GM18858 (cell line): ENCODE measurements around the gene SH3TC2.

Source experiments
- ATAC-seq: cut with Tn5 transposase; IDR thresholded peaks from one replicate; pipeline ENCODE4 v1.9.1; 2021; ENCODE audit not compliant: unreplicated experiment

The SH3TC2 gene

DNA sequence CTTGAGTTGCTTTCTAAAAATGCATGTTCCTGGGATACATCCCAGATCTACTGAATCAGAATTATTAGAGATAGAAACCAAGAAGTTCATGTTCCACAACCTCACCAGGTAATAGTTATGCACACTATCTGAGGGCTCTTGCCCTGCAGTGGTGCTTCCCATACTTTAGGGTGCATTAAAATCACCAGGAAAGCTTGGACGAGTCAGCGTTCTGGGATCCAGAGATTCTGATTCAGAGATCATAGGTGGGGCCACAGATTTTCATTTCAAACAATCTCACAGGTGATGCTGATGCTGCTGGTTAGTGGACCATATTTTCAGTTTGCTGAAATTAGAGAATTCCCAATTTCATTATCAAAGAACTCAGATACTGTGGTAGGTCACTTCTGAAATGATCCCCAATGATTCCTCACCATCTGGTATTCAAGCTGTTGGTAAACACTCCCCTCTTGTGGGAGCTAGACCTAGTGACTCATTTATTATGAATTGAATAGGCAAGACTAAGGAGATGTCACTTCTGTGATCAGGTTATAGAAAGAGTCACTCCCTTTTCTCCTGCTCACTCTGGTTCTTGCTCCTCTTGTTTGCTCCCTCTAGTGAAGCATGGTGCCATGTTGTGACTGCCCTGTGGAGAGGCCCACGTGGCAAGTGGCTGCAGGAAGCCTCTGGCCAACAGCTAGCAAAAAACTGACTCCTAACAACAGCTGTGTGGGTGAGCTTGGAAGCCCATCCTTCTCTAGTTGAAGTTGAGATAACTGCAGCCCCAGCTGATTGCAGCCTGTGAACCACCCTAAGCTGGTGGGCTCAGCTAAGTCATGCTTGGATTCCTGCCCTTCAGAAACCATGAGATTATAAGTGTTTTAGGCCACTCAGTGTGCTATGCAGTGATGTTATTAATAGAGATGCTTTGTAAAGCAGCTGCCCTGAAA lies 59.8 kb downstream of the SH3TC2 start:
- no peak for ATAC-seq

GRCh38 chr5:149002053-149002452 lies 60.8 kb downstream of the SH3TC2 start:
- no peak for ATAC-seq

GRCh38 chr5:149001162-149001561 lies 61.7 kb downstream of the SH3TC2 start:
- no peak for ATAC-seq

- ATAC-seq, result no peak
Observed at GRCh38 chr5:148999741-149000140, 63.1 kb downstream of the SH3TC2 start.

- ATAC-seq, result peak; percentile 54
Observed at GRCh38 chr5:148998174-148998797, 64.6 kb downstream of the SH3TC2 start.

GRCh38 chr5:148996270-148996669 lies 66.6 kb downstream of the SH3TC2 start:
- no peak for ATAC-seq

DNA sequence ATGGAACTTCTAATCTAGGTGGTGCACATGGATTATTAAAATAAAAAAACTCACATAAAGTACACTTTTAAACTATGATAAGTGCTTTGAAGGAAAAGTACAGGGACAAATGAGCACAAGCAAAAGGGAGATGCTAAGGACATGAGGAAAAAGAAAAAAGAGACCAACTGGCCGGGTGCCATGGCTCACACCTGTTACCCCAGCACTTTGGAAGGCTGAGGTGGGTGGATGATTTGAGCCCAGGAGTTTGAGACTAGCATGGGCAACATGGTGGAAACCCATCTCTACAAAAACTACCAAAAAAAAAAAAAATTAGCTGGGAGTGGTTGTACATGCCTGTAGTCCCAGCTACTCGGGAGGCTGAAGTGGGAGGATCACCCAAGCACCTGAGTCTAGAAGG lies 67.1 kb downstream of the SH3TC2 start:
- ATAC-seq, result no peak

DNA sequence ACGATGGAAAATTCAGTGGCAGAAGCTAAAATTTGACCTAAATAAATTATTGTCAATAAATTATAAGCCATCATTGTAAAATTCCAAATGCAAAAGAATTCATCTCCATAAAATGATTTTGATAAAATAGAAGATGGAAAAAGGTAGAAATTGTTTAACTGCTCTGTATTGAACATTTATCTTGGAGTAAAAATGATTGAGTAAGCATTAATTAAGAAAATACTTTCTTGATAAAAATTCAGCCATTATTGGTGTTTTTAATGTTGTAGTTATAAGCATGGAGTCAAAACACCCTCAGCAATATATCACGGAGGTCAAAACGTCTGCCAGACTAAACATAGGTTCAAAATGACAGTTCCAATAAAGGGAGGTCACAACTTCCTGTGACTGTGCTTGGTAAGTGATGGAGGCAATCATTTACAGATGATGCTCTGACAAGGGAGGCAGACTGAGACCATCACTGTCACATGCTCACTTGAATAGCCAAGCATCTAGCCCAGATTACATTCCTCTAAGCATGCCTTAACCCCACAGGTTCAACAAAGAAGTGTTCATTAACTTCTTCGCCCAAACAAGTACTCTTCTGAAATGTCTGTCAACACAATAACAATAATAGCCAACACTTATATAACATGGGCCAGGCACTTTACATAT lies 69.5 kb downstream of the SH3TC2 start:
- ATAC-seq, result no peak

DNA sequence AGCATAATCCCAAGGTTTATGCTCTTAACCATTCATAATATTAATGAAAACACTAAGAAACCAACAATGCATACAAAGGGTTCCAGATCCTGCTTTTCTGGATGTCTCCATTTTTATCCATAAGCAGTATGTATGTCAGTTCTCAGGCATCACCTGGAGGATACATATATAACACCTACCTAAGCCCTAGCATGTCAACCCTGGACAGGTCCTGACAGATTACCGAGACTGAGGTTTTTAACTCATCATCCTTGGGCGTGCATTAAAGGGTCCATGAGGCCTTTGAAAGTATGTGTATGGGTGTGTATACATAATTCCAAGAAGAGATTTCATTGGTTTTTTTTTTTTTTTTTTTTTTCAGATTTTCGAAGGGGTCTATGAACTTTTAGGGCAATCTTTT lies 70.6 kb downstream of the SH3TC2 start:
- ATAC-seq, result no peak

GRCh38 chr5:148991566-148991965 lies 71.3 kb downstream of the SH3TC2 start:
- no peak for ATAC-seq

DNA sequence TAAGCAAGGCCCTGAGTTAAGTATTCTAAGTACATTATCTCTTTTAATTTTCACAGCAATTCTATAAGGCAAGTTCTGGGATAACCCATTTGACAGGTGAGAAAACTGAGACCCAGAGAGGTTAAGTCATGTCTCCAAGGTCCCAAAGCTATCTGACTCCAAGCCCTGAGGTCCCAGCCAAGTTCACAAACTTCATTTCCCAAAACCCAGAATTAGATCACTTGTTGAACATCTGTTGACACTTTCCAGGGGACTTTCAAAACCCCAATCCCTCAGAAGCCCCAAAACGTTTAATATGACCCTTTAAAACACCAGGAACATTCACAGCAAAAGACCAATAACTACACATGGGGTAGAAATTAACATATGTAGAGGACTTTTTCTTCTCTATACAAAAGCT lies 72.0 kb downstream of the SH3TC2 start:
- no peak for ATAC-seq

DNA sequence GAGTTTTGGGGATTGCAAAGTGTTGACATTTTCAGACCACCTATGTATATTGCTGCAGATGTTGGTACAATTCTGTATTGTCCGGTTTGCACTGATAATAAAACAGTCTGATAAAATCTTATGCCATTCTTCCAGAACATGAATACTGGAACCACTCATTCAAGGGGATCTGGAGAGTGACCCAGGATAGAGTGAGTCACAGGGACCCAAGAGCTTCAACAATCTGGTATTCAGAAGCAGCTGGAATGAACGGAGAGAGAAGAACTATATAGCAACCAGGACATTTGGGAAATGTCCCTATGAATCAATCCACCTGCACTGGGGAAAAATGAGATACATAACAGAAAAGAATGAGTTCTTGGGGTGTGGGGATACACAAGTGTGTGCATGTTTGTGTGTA lies 73.3 kb downstream of the SH3TC2 start:
- ATAC-seq, result no peak

DNA sequence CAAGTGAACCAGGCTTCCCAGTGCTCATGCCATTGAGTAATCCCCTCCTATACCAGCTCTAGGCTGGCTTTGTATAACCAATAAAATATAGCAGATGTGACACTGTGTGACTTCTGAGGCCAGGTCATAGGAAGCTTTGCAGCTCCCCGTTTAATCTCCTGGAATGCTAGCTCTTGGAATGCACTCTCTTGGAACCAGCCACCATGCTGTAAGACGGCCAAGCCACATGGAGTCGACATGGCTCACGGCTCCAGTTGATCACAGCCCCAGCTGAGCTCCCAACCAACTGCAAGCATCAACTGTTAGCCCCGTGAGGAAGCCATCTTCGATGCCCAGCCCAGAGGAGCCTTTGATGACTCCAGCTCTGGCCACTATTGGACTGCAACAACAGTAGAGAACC lies 74.5 kb downstream of the SH3TC2 start:
- ATAC-seq, result no peak

GRCh38 chr5:148986636-148987035 lies 76.2 kb downstream of the SH3TC2 start:
- ATAC-seq, result no peak

- ATAC-seq, result no peak
Observed at GRCh38 chr5:148984345-148984744, 78.5 kb downstream of the SH3TC2 start.

GRCh38 chr5:148981353-148981752 lies 81.5 kb downstream of the SH3TC2 start:
- ATAC-seq, result no peak

DNA sequence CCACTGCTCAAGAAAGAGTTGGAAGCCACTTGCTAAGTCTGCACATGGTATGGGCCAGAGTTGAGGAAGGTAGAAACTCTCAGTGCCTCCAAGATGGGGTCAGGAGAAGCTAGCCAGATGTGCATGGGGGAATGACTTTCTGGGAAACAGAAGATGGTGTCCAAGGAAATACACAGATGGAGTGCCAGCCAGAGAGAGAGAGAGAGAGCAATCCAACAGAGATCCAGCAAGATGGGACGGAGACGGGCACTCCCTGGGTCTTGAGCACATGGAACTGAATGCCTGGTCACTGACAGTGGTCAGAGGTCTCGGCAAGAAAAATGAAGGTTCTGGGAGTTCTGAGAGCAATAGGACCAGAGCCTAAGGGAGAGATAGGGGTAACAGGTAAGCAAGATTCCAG lies 82.1 kb downstream of the SH3TC2 start:
- no peak for ATAC-seq

DNA sequence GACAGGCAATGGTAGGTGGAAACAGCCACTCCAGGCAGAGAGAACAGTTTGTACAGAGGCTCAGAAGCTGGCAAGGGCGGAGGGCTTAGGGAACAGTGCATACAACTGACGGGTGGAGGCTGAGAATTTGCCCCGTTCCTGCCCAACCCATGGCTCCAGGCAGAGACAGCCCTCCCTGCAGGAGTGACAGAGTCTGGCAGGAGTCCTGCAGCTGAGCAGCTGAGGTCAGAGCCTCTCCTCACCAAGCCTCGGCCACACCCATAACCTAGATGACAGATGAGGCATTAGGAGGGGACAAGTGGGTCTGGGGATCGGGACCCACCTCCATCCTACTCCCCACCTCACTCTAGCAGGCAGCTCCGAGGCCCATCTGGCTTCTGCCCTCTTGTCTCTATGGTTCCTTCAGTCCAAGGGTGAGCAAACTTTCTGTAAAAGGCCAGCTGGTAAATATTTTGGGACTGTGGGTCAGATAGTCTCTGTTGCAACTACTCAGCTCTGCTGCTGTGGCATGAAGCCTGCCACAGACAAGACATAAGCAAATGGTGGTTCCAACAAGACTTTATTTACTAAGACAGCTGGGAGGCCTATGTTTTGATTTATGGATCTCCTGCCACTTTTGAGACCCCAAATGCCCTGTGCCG lies 83.7 kb downstream of the SH3TC2 start:
- no peak for ATAC-seq

DNA sequence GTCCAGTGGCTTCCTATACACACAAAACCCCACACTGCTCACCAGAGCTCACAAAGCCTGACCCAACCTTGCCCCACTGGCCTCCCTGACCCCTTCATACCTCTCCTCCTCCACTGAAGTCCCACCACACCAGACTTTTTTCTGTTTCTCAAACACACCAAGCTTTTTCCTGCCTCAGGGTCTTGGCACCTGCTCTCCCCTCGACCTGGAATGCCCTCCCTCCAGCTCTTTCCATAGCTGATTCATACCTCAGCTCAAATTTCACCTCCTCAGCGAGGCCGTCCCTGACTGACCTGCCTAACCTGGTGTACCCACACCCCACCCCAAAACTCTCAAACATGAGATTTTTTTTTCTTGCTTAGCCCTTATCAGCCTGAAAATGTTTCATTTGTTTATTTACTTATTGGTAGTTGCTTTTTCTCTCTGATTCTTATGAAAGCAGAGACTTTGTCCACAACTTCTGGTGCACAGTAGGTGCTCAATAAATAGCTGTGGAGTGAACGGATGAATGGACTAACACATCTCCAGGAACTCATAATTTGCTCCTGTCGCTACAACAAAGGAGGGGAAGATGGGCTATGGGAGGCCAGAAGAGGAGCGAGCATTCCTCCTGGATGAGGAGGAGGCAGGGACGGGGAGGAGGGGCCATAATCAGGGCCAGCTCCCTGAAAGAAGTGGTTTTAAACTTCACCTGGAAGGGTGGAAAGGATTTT lies 84.3 kb downstream of the SH3TC2 start:
- ATAC-seq, result no peak

DNA sequence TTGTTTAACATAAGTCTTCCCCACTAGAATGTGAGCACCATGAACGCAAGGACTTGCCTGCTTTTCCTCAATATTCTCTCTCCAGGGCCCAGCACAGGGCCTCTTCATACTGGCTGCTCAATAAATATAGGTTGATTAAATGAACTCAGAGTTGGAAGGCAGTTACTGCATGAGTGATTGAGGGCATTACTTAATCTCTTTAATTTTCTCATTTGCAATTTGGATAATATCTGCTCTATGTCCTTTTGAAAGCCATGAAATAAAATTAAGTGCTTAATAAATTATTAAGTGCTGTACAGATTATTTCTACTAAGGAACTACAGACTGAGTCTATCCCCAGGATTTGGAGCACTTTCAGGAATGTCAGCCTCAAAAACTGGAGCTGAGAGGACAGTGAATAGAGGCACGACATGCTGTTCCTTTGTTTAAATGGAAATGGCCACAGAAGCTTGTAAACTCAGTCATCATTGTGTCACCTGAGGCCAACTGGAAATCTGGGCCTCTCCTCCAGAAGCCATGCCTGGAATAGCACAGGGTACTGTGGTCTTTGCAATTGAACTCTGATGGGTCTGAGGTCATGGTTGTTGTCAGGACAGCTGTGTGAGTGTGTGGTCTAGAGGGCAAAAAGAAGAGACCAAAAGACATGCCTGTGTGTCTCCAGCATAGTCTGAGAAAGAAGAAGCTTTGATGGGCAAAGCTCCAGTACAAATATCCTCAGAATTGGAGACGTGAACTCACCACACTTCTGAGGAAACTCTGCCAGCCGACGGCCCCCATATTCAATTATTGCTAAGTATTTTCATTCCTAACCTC lies 86.1 kb downstream of the SH3TC2 start:
- no peak for ATAC-seq
